Sigmoid colon (tissue), 4 donors: ENCODE results near the gene CDC14A.

ENCODE experiments used
- EP300 ChIP-seq, 4 donors: sonication (generic); formaldehyde crosslinking; IDR thresholded peaks; one replicate each; pipeline ENCODE4 v1.6.1; 2017; ENCODE audit warnings: antibody characterized with exemption in 4 of 4
- POLR2A ChIP-seq, 2 donors: fragments of 450-650 bp; IDR thresholded peaks; one replicate each; pipeline ENCODE4 v1.6.1; 2016; ENCODE audit warnings: antibody characterized with exemption in 2 of 2, mild to moderate bottlenecking in 2 of 2, moderate library complexity in 2 of 2
- POLR2AphosphoS5 ChIP-seq, 4 donors: sonication (generic); formaldehyde crosslinking; IDR thresholded peaks; one replicate each; pipeline ENCODE4 v1.6.1; 2017; ENCODE audit warnings: antibody characterized with exemption in 4 of 4
- TF ChIP-seq, protein P1 (sequence below), 4 experiments: fragments of 450-650 bp in 3 of 4; fragments of 200-600 bp in 1 of 4; IDR thresholded peaks; one replicate each; pipeline ENCODE4 v1.5.1; 2016 to 2019; ENCODE audit warnings: antibody characterized with exemption in 4 of 4, mild to moderate bottlenecking in 3 of 4, moderate library complexity in 2 of 4

DNA sequence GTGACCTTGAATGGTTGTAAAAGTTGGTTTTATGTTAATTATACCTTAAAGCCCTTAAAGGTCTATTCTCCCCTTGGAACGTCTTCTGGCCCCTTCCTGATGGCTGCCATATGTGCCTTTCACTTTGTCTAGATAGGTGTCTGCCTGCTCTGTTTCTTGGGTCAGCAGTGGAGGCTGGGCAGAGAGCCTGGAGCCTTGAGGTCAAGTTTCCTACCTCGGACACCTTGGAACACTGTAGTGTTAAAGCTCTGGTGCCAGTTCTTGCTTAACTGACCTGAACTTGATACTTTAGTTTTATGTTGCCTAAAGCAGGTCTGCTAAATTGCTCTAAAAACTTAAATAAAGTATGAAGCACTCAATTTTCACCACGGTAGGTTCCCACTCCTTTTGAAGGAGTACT is 86.5 kb downstream of the CDC14A start:
- TF ChIP-seq, protein P1, sequence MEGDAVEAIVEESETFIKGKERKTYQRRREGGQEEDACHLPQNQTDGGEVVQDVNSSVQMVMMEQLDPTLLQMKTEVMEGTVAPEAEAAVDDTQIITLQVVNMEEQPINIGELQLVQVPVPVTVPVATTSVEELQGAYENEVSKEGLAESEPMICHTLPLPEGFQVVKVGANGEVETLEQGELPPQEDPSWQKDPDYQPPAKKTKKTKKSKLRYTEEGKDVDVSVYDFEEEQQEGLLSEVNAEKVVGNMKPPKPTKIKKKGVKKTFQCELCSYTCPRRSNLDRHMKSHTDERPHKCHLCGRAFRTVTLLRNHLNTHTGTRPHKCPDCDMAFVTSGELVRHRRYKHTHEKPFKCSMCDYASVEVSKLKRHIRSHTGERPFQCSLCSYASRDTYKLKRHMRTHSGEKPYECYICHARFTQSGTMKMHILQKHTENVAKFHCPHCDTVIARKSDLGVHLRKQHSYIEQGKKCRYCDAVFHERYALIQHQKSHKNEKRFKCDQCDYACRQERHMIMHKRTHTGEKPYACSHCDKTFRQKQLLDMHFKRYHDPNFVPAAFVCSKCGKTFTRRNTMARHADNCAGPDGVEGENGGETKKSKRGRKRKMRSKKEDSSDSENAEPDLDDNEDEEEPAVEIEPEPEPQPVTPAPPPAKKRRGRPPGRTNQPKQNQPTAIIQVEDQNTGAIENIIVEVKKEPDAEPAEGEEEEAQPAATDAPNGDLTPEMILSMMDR (IDR thresholded peaks at IDR 0.05), result no peak
- TF ChIP-seq EP300 (IDR thresholded peaks at IDR 0.05), result no peak
- no peak for TF ChIP-seq POLR2AphosphoS5 (IDR thresholded peaks at IDR 0.05)
- TF ChIP-seq POLR2A (IDR thresholded peaks at IDR 0.05), result no peak
